AG09319 (cell line): ENCODE results near the gene NUMB.

Experiments
- DNase-seq: peaks from one replicate; pipeline ENCODE4 v3.0.0-alpha.2; 2010; ENCODE audit warnings: low read depth; ENCODE audit errors: extremely low read depth
- CTCF ChIP-seq: IDR thresholded peaks from 2 replicates; pipeline ENCODE4 v1.5.1; 2011; ENCODE audit warnings: low read depth, mild to moderate bottlenecking, inconsistent platforms, low read length, moderate library complexity

Gene NUMB

GRCh38 chr14:73234586-73235394 lies 223.6 kb downstream of the NUMB start:
- no peak for DNase-seq
- TF ChIP-seq CTCF: no peak

- no peak for DNase-seq
- no peak for TF ChIP-seq CTCF
These were observed 224.3 kb downstream of the NUMB start for GRCh38 chr14:73234029-73234428.

- DNase-seq: no peak
- TF ChIP-seq CTCF: no peak
These were observed 224.8 kb downstream of the NUMB start for GRCh38 chr14:73233564-73233963.

GRCh38 chr14:73232984-73233383 lies 225.4 kb downstream of the NUMB start:
- no peak for DNase-seq
- no peak for TF ChIP-seq CTCF

GRCh38 chr14:73231981-73232851 lies 226.1 kb downstream of the NUMB start:
- DNase-seq: no peak
- no peak; the same call in none of the 2 replicates for TF ChIP-seq CTCF

GRCh38 chr14:73230051-73230450 lies 228.3 kb downstream of the NUMB start:
- no peak for DNase-seq
- no peak for TF ChIP-seq CTCF
